Right kidney (tissue), 1 donor: ENCODE data around the gene GALNT14.

ENCODE experiments used
- DNase-seq: peaks from one replicate; pipeline ENCODE4 v3.0.0-alpha.2; 2016

Gene GALNT14

GRCh38 chr2:30886080-30886479 is 252.2 kb downstream of the GALNT14 start:
- no peak for DNase-seq

- DNase-seq: no peak
Observed at GRCh38 chr2:30883822-30884221, 254.4 kb downstream of the GALNT14 start.

- no peak for DNase-seq
Observed at GRCh38 chr2:30883184-30883583, 255.1 kb downstream of the GALNT14 start.

- no peak for DNase-seq
Observed at GRCh38 chr2:30880516-30880915, 257.7 kb downstream of the GALNT14 start.

GRCh38 chr2:30877833-30878232 is 260.4 kb downstream of the GALNT14 start:
- DNase-seq: no peak

- no peak for DNase-seq
Observed at GRCh38 chr2:30872797-30873196, 265.4 kb downstream of the GALNT14 start.

GRCh38 chr2:30871980-30872789 is 266.1 kb downstream of the GALNT14 start:
- no peak for DNase-seq

GRCh38 chr2:30871440-30871839 is 266.8 kb downstream of the GALNT14 start:
- no peak for DNase-seq

- no peak for DNase-seq
Observed at GRCh38 chr2:30869988-30870387, 268.3 kb downstream of the GALNT14 start.

GRCh38 chr2:30867385-30867784 is 270.9 kb downstream of the GALNT14 start:
- DNase-seq: no peak

- DNase-seq: no peak
Observed at GRCh38 chr2:30866974-30867373, 271.3 kb downstream of the GALNT14 start.

- no peak for DNase-seq
Observed at GRCh38 chr2:30865892-30866681, 272.2 kb downstream of the GALNT14 start.

- no peak for DNase-seq
Observed at GRCh38 chr2:30865243-30865642, 273.0 kb downstream of the GALNT14 start.

GRCh38 chr2:30862054-30862651 is 276.1 kb downstream of the GALNT14 start:
- DNase-seq: peak; percentile 10

- no peak for DNase-seq
Observed at GRCh38 chr2:30860726-30861125, 277.5 kb downstream of the GALNT14 start.
